H9 (cell line): ENCODE measurements around the gene AHCY. TPM values are rescaled to one million over a fixed set of nuclear protein-coding genes. Genes with fewer than 3 reads are reported as not detected.
"Not testable (repeated sequence)": the region's sequence is repeated elsewhere in the genome, so short reads cannot be mapped to it uniquely, and the experiment has no call there.

Experiments
- DNase-seq: peaks from one replicate; pipeline ENCODE4 v3.0.0-alpha.2; 2017
- H2AFZ ChIP-seq: one replicate; pipeline ENCODE4 v1.6.1; 2013; ENCODE audit warnings: mild to moderate bottlenecking, low read length, control low read depth, moderate library complexity
- H2AK5ac ChIP-seq: 2 replicates; pipeline ENCODE4 v1.6.1; 2013; ENCODE audit warnings: low read length, control low read depth, mixed read lengths; ENCODE audit not compliant: insufficient read length
- H2BK120ac ChIP-seq: one replicate; pipeline ENCODE4 v1.6.1; 2013; ENCODE audit warnings: low read depth, mild to moderate bottlenecking, low read length, control low read depth, inconsistent platforms; ENCODE audit not compliant: poor library complexity, severe bottlenecking
- H2BK12ac ChIP-seq: 2 replicates; pipeline ENCODE4 v1.6.1; 2013; ENCODE audit warnings: low read length, control low read depth, mixed read lengths, low read depth; ENCODE audit not compliant: insufficient read length
- H2BK15ac ChIP-seq: 2 replicates; pipeline ENCODE4 v1.6.1; 2013; ENCODE audit warnings: low read depth, low read length, control low read depth
- H2BK20ac ChIP-seq: one replicate; pipeline ENCODE4 v1.6.1; 2013; ENCODE audit warnings: low read depth, mild to moderate bottlenecking, low read length, control low read depth, inconsistent platforms; ENCODE audit not compliant: poor library complexity, severe bottlenecking
- H2BK5ac ChIP-seq: 2 replicates; pipeline ENCODE4 v1.6.1; 2013; ENCODE audit warnings: low read length, control low read depth, mixed read lengths; ENCODE audit not compliant: insufficient read length
- H3K14ac ChIP-seq: 2 replicates; pipeline ENCODE4 v1.6.1; 2013; ENCODE audit warnings: low read length, control low read depth; ENCODE audit not compliant: insufficient read depth
- H3K18ac ChIP-seq: 2 replicates; pipeline ENCODE4 v1.6.1; 2013; ENCODE audit warnings: low read depth, mild to moderate bottlenecking, mixed read lengths, low read length, control low read depth; ENCODE audit not compliant: insufficient read length
- H3K23ac ChIP-seq: 2 replicates; pipeline ENCODE4 v1.6.1; 2013; ENCODE audit warnings: low read length, control low read depth, mixed read lengths, low read depth; ENCODE audit not compliant: insufficient read length
- H3K23me2 ChIP-seq: 2 replicates; pipeline ENCODE4 v1.6.1; 2013; ENCODE audit warnings: low read depth, mild to moderate bottlenecking, mixed read lengths, low read length, control low read depth; ENCODE audit not compliant: insufficient read length, poor library complexity, severe bottlenecking
- H3K27ac ChIP-seq: 2 replicates; pipeline ENCODE4 v1.5.1; 2013; ENCODE audit warnings: low read length, control low read depth, mixed read lengths, low read depth; ENCODE audit not compliant: insufficient read length
- H3K27me3 ChIP-seq: 2 replicates; pipeline ENCODE4 v1.6.1; 2013; ENCODE audit warnings: low read length, control low read depth, inconsistent platforms; ENCODE audit not compliant: insufficient read depth
- H3K4ac ChIP-seq: 2 replicates; pipeline ENCODE4 v1.6.1; 2013; ENCODE audit warnings: low read depth, mild to moderate bottlenecking, control low read depth, inconsistent platforms, low read length, moderate library complexity
- H3K4me1 ChIP-seq: 2 replicates; pipeline ENCODE4 v1.6.1; 2013; ENCODE audit warnings: low read length, control low read depth, inconsistent platforms; ENCODE audit not compliant: insufficient read depth
- H3K4me2 ChIP-seq: 2 replicates; pipeline ENCODE4 v1.6.1; 2013; ENCODE audit warnings: low read length, control low read depth, mixed read lengths; ENCODE audit not compliant: insufficient read length, insufficient read depth
- H3K56ac ChIP-seq: 2 replicates; pipeline ENCODE4 v1.6.1; 2013; ENCODE audit warnings: low read depth, mild to moderate bottlenecking, mixed read lengths, low read length, control low read depth; ENCODE audit not compliant: insufficient read length
- H3K79me1 ChIP-seq: 2 replicates; pipeline ENCODE4 v1.6.1; 2013; ENCODE audit warnings: low read depth, mild to moderate bottlenecking, moderate library complexity, low read length, control low read depth, inconsistent platforms; ENCODE audit not compliant: insufficient read depth, poor library complexity, severe bottlenecking
- H3K79me2 ChIP-seq: 2 replicates; pipeline ENCODE4 v1.6.1; 2013; ENCODE audit warnings: low read length, control low read depth, inconsistent platforms; ENCODE audit not compliant: insufficient read depth
- H3K9ac ChIP-seq: 2 replicates; pipeline ENCODE4 v1.6.1; 2013; ENCODE audit warnings: low read length, control low read depth, mixed read lengths; ENCODE audit not compliant: insufficient read length; ENCODE audit errors: extremely low read depth
- H3K9me3 ChIP-seq: one replicate; pipeline ENCODE4 v1.6.1; 2013; ENCODE audit warnings: low read depth, low read length, inconsistent platforms; ENCODE audit not compliant: control insufficient read depth
- H3T11ph ChIP-seq: one replicate; pipeline ENCODE4 v1.6.1; 2013; ENCODE audit warnings: mild to moderate bottlenecking, low read length, control low read depth, inconsistent platforms
- H4K20me1 ChIP-seq: one replicate; pipeline ENCODE4 v1.6.1; 2013; ENCODE audit not compliant: control insufficient read depth, insufficient read length, insufficient read depth
- H4K5ac ChIP-seq: 2 replicates; pipeline ENCODE4 v1.6.1; 2013; ENCODE audit warnings: low read depth, mild to moderate bottlenecking, mixed read lengths, low read length, control low read depth; ENCODE audit not compliant: insufficient read length
- H4K8ac ChIP-seq: replicated peaks from 2 replicates; pipeline ENCODE4 v1.6.1; 2013; ENCODE audit warnings: low read length, control low read depth, mixed read lengths, low read depth; ENCODE audit not compliant: insufficient read length
- H4K91ac ChIP-seq: 2 replicates; pipeline ENCODE4 v1.6.1; 2013; ENCODE audit warnings: low read depth, mild to moderate bottlenecking, moderate library complexity, mixed read lengths, low read length, control low read depth; ENCODE audit not compliant: insufficient read length
- H3K27ac Mint-ChIP-seq, 3 experiments: 2 replicates in 2 of 3; 3 replicates in 1 of 3; pipeline ENCODE4 v1.8.0; 2020 to 2021; ENCODE audit warnings: mixed read lengths in 3 of 3, mild to moderate bottlenecking in 1 of 3, moderate library complexity in 1 of 3
- H3K27me3 Mint-ChIP-seq: 2 replicates; pipeline ENCODE4 v1.8.0; 2021; ENCODE audit warnings: low read depth, mild to moderate bottlenecking, moderate library complexity, mixed read lengths
- H3K36me3 Mint-ChIP-seq, 3 experiments: 2 replicates in 2 of 3; 3 replicates in 1 of 3; pipeline ENCODE4 v1.8.0; 2020 to 2021; ENCODE audit warnings: low read depth in 3 of 3, mixed read lengths in 3 of 3; ENCODE audit not compliant: insufficient read depth in 1 of 3
- H3K4me1 Mint-ChIP-seq, 2 experiments: 2 replicates each; pipeline ENCODE4 v1.8.0; 2020; ENCODE audit warnings: mixed read lengths in 2 of 2
- H3K4me3 Mint-ChIP-seq, 2 experiments: 2 replicates in 1 of 2; 3 replicates in 1 of 2; pipeline ENCODE4 v1.8.0; 2020 to 2021; ENCODE audit warnings: mild to moderate bottlenecking in 2 of 2, mixed read lengths in 2 of 2, moderate library complexity in 1 of 2
- H3K9me3 Mint-ChIP-seq, 2 experiments: 2 replicates in 1 of 2; 3 replicates in 1 of 2; pipeline ENCODE4 v1.8.0; 2020; ENCODE audit warnings: mild to moderate bottlenecking in 2 of 2, mixed read lengths in 2 of 2, moderate library complexity in 1 of 2
- WGBS: extraction: QIAGEN DNeasy Blood & Tissue Kit; methylation state at CpG from one replicate; pipeline ENCODE4 v1.1.7; 2013; ENCODE audit warnings: missing lambda C conversion rate, low lambda C conversion rate, mixed read lengths; ENCODE audit not compliant: insufficient read length; ENCODE audit errors: extremely low coverage; 5-methylcytosine and 5-hydroxymethylcytosine counted together
- total RNA-seq: library from RNA; stranded (reverse); gene quantifications from 2 replicates; pipeline ENCODE4 v1.2.1, GENCODE V29; 2021

Gene AHCY
- total RNA-seq, 1 experiment from 2014 or later = 461 TPM

DNA sequence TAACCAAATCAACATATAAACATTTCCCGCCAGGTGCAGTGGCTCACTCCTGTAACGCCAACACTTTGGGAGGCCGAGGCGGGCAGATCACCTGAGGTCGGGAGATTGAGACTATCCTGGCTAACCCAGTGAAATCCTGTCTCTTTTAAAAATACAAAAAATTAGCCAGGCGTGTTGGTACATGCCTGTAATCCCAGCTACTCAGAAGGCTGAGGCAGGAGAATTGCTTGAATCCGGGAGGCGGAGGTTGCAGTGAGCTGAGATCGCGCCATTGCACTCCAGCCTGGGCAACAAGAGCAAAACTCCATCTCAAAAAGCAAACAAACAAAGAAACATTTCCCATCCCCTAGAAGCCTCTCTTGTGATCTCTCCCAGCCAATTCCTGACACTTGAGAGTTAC, 37.6 kb upstream of the AHCY start:
- DNase-seq, H3K18ac ChIP-seq, H3K9me3 Mint-ChIP-seq, H2BK5ac ChIP-seq, H3K27ac ChIP-seq, H3K4me3 Mint-ChIP-seq, H3K4ac ChIP-seq, H3K9ac ChIP-seq, H3K4me1 ChIP-seq, H3K56ac ChIP-seq, H3T11ph ChIP-seq, H3K14ac ChIP-seq, H3K27me3 Mint-ChIP-seq, H3K79me1 ChIP-seq, H3K23ac ChIP-seq, H3K9me3 ChIP-seq, H4K20me1 ChIP-seq, H2BK20ac ChIP-seq, H4K5ac ChIP-seq, H2BK15ac ChIP-seq, H3K4me2 ChIP-seq, H3K23me2 ChIP-seq, H2BK12ac ChIP-seq, H4K91ac ChIP-seq, H3K27me3 ChIP-seq, H4K8ac ChIP-seq, H3K79me2 ChIP-seq, H3K36me3 Mint-ChIP-seq, H2AK5ac ChIP-seq: not testable (repeated sequence)
- no CpG with 5 or more reads among the region's 10 CpGs for WGBS
- H2AFZ ChIP-seq = peak overlapping the region; percentile 88
- H3K4me1 Mint-ChIP-seq = peaks cover 18 to 26% of the 10 kb centered on the region in 2 experiments
- peak overlapping the region; percentile 2 for H2BK120ac ChIP-seq
- H3K27ac Mint-ChIP-seq = peak overlapping the region in 1 of 3 experiments; percentile 1; a peak in 1 of 7 replicates
